NCI-H2171 (cell line): ENCODE results near the gene ABT1.

Experiments used
- DNase-seq: peaks from one replicate; lab custom pipeline; 2025; lab: John Stamatoyannopoulos, UW

Gene ABT1

GRCh38 chr6:26604797-26605196 lies 8.0 kb downstream of the ABT1 start:
- no peak for DNase-seq

GRCh38 chr6:26607434-26608230 lies 10.9 kb downstream of the ABT1 start:
- peak; percentile 18 for DNase-seq

- DNase-seq = no peak
Observed at GRCh38 chr6:26609463-26609862, 12.7 kb downstream of the ABT1 start.

DNA sequence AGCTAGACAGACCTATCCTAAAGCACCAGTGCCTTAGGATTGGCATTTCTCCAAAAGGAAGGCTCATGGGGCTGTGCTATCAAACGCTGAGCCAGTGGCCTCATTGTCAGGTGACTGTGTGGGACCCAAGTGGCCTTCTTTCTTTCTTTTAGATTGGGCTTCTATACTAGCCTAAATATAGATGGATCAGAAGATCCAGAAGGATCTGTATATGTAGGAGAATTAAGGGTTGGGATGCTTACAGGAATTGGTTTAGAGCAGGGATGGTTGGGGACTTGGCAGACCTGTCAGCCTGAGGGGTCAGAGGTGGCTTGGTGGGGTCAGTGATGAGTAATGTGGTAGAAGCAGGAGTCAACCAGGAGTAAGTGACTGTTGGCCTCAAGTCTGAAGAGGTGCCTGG lies 14.8 kb downstream of the ABT1 start:
- DNase-seq = no peak

DNA sequence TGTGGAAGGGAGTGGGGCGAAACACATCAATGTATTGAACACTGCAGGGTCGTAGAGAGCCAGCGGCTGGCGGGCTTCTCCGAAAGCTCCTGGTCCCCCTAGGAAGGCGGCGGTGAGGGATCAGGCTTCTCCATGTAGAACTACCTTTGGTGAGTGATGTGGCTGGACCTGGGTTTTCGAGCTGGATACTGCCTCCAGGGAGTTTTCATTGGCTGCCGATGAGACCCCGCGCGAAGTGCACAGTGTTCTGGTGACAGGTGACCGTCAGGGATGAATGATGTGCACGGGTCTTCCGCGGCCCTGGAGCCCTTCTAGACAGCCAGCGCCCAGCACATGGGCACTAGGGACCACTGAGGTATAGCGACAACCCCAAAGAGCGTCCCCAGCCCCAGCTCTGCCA lies 16.4 kb downstream of the ABT1 start:
- DNase-seq = no peak

DNA sequence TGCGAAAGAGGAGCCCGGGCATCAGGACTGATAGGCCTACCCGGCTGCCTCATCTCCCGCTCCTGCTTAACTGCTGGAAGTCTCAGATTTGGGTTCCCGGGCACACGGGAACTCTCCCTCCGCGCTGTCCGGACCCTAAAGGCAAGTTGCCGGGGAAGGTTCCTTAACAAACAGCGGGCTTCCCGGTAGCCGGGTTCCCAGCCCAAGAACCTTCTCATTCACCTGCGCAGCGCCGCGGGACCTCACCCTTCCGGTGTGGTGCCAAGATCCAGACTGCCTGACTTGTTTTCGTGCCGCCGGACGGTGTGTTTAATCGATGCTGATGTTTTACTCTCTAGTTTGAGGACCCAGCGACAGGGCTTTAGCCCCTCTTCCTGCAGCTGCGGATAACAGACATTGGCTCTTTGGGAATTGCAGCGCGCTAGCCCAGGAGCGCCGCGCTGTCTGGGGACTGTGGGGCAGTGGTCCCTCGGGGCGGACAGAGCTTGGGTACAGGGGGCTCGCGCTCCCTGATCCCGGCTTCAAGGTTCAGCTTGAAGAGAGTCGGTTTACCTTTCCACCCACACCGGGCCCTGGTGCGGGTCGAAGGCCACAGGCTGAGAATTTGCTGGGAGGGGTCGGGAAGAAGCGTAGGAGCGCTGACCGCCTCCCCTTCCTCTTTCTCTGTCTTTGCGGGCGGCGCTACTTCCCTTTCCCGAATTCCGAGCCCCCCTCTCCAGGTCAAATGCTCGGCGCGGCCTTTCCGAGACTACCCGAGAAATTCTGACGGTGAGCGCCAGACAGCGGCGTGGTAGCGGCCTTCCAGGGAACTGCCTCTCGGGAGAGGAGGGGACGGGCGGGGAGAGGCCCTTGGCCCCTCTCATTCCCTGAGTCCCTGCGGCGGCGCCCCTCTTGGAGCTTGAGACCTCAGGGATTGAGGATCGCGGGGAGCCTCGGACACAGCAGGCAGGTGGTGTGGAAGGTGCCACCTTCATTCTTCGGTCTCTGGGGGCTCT lies 17.2 kb downstream of the ABT1 start:
- DNase-seq = no peak

DNA sequence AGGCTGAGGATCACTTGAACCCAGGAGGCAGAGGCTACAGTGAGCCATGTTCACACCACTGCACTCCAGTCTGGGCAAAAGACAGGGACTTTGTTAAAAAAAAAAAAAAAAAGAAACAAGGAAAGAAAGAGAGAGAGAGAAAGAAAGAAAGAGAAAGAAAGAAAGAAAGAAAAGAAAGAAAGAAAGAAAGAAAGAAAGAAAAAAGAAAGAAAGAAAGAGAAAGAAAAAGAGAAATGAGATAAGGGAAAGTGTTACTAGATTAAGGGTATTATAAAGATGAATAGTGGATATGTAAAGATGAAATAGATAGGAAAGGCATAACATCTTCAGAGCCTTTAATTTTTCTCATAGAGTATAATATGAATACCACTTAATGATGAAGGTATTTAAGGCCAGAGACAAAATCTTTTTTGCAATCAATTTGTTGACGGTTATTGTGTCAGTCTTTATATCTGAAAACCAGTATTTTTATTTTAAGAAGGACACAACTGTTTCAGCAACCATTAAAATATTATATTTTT lies 26.6 kb downstream of the ABT1 start:
- DNase-seq = no peak

DNA sequence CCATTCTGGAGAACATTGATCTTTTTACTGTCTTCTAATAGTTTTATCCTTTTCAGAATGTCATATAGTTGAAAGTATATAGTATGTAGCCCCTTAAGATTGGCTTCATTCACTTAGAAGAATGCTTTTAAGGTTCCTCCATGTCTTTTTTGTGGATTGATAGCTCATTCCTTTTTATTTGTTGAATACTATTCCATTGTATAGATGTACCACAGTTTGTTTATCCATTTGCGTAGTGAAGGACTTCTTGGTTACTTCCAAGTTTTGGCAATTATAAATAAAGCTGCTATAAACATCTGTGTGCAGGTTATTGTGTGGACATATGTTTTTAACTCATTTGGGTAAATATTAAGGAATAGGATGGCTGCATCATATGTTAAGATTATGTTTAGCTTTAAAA lies 27.8 kb downstream of the ABT1 start:
- DNase-seq = no peak

- no peak for DNase-seq
Observed at GRCh38 chr6:26627843-26628242, 31.1 kb downstream of the ABT1 start.

GRCh38 chr6:26629359-26629758 lies 32.6 kb downstream of the ABT1 start:
- no peak for DNase-seq

- no peak for DNase-seq
Observed at GRCh38 chr6:26640806-26641205, 44.1 kb downstream of the ABT1 start.

DNA sequence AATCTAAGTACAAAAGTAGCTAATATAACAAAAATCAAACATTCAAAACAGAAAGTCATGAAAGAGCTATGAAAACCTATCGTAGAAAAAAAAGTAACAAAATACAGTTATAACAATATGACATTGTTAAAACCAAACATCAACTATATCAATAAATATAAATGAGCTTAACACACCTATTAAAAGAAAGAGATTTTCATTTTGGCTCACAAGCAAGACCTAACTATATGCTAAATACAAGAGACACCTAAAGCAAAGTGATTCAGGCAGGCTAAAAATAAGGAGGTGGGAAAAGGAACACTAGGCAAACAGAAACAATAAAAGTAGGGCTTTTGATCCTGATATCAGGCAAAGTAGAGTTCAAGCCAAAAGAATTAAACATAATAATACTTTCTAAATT lies 49.3 kb downstream of the ABT1 start:
- DNase-seq = no peak
